Activated B cell treated with CpG ODN at 0.5 μM for 24 hours (primary cell): ENCODE results near the gene AACS. TPM values are rescaled to one million over a fixed set of nuclear protein-coding genes. Genes with fewer than 3 reads are reported as not detected.
"Not testable (repeated sequence)": the region's sequence is repeated elsewhere in the genome, so short reads cannot be mapped to it uniquely, and the experiment has no call there.

Experiments used
- ATAC-seq: fragments of 200-7000 bp; cut with Tn5 transposase; one replicate; pipeline ENCODE4 v1.10.0; 2021; ENCODE audit warnings: low read depth, mild to moderate bottlenecking, moderate library complexity
- CTCF ChIA-PET: fragments of 350-600 bp; sonication (Branson Sonifier 250); formaldehyde crosslinking; loops from one replicate; lab custom pipeline; 2021; ENCODE audit warnings: antibody characterized with exemption; lab: Charles Lee
- POLR2A ChIA-PET: fragments of 350-600 bp; sonication (Branson Sonifier 250); formaldehyde crosslinking; loops from one replicate; lab custom pipeline; 2021; ENCODE audit warnings: antibody characterized with exemption; lab: Charles Lee
- DNase-seq: peaks from one replicate; pipeline ENCODE4 v3.0.0; 2022
- H3K27ac Mint-ChIP-seq: one replicate; pipeline ENCODE4 v1.8.0; 2020; ENCODE audit warnings: mixed read lengths
- H3K27me3 Mint-ChIP-seq: one replicate; pipeline ENCODE4 v1.8.0; 2021; ENCODE audit warnings: mixed read lengths
- H3K36me3 Mint-ChIP-seq: one replicate; pipeline ENCODE4 v1.8.0; 2021; ENCODE audit warnings: low read depth, mixed read lengths
- H3K4me1 Mint-ChIP-seq: one replicate; pipeline ENCODE4 v1.8.0; 2021; ENCODE audit warnings: mixed read lengths
- H3K4me3 Mint-ChIP-seq: one replicate; pipeline ENCODE4 v1.8.0; 2020; ENCODE audit warnings: mild to moderate bottlenecking, mixed read lengths
- H3K9me3 Mint-ChIP-seq: one replicate; pipeline ENCODE4 v1.8.0; 2020; ENCODE audit warnings: mixed read lengths
- intact Hi-C: fragments of 100-400 bp; cut with micrococcal nuclease; formaldehyde crosslinking; loops from one replicate; pipeline ENCODE4 v1.15.1; 2024
- total RNA-seq: library from RNA; stranded (reverse); gene quantifications from 2 replicates; pipeline ENCODE4 v1.2.3, GENCODE V29; 2022
- TF ChIP-seq, protein P1 (sequence below): fragments of 200-600 bp; IDR thresholded peaks from one replicate; pipeline ENCODE4 v1.8.0; 2022; ENCODE audit warnings: antibody characterized with exemption, mild to moderate bottlenecking

AACS gene
- total RNA-seq, 1 donor from 2014 or later, result 18.7 TPM

DNA sequence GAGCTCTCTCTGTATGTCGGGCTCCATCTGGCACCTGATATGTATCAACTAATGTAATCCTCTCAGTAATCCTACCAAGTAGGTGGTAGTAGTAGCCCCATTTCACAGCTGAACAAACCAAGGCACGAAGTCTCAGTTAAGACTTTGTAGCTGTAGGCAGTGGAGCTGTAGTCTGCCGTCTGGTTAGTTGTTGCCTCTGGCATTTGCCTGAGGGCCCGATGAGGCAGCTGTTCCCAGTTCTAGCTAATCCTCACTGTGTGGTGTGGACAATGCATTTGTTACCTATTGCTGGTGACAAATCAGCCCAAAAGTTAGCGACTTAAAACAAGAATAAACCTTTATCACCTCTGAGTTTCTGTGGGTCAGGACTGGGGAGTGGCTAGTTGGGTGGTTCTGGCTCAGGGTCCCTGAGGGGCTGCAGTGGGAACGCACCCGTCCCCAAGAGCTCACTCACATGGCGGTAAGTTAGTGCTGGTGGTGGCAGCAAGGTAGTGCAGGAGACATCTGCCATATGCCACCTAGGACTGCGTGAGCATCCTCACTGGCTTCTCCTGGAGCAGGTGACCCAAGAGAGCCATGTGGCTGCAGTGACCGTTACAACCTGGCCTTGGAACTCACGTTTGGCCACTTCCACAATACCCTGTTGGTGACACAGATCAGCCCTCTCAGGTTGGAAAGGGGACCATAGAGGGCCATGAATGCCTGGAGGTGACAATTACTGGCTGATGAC lies 5.6 kb downstream of the AACS start:
- Mint-ChIP-seq H3K27me3 (no peaks in the 10 kb centered on the region), H3K36me3 (peaks cover 3% of the 10 kb centered on the region), H3K27ac (no peak overlapping the region), H3K4me1 (peaks cover 8% of the 10 kb centered on the region), H3K4me3 (no peak overlapping the region), H3K9me3 (no peaks in the 10 kb centered on the region)
- DNase-seq (no peak), ATAC-seq (no peak)
- TF ChIP-seq, protein P1, sequence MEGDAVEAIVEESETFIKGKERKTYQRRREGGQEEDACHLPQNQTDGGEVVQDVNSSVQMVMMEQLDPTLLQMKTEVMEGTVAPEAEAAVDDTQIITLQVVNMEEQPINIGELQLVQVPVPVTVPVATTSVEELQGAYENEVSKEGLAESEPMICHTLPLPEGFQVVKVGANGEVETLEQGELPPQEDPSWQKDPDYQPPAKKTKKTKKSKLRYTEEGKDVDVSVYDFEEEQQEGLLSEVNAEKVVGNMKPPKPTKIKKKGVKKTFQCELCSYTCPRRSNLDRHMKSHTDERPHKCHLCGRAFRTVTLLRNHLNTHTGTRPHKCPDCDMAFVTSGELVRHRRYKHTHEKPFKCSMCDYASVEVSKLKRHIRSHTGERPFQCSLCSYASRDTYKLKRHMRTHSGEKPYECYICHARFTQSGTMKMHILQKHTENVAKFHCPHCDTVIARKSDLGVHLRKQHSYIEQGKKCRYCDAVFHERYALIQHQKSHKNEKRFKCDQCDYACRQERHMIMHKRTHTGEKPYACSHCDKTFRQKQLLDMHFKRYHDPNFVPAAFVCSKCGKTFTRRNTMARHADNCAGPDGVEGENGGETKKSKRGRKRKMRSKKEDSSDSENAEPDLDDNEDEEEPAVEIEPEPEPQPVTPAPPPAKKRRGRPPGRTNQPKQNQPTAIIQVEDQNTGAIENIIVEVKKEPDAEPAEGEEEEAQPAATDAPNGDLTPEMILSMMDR, result no peak
- ChIA-PET CTCF (no interaction called here), POLR2A (interaction anchor here (1.7 kb wide), 1 partner anchor 22 kb away, joined by 4 read pairs; no protein-coding TSS in a partner anchor)
- intact Hi-C loops, result no loop called here

DNA sequence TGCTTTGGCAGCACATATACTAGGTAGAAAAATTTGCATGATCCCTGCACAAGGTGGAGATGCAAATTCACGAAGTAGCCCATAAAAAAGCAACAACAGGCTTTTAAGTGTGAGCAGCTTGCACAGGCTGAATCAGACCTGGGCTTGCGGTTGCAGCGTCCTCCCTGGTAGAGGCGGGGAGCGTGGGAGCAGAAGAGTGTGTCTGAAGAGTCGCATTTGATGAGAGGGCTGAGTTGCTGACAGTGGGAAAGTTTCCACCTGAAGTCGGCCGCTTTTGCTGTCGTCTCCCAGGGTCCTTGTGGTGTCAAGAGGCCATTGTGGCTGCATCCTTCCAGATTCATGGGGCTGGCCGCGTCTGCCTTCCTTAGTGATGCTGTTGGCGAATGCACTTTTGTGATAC lies 6.2 kb downstream of the AACS start:
- peaks cover 4% of the 10 kb centered on the region for H3K4me1 Mint-ChIP-seq
- TF ChIP-seq, protein P1, result no peak
- H3K9me3 Mint-ChIP-seq, result no peaks in the 10 kb centered on the region
- ATAC-seq (no peak), DNase-seq (no peak)
- no peak overlapping the region for H3K4me3 Mint-ChIP-seq
- CTCF ChIA-PET, result interaction anchor here (0.6 kb wide), 1 partner anchor 92 kb away, joined by 3 read pairs; no protein-coding TSS in a partner anchor
- POLR2A ChIA-PET, result no interaction called here
- intact Hi-C loops, result no loop called here
- peaks cover 10% of the 10 kb centered on the region for H3K36me3 Mint-ChIP-seq
- H3K27me3 Mint-ChIP-seq, result no peaks in the 10 kb centered on the region
- H3K27ac Mint-ChIP-seq, result no peak overlapping the region

DNA sequence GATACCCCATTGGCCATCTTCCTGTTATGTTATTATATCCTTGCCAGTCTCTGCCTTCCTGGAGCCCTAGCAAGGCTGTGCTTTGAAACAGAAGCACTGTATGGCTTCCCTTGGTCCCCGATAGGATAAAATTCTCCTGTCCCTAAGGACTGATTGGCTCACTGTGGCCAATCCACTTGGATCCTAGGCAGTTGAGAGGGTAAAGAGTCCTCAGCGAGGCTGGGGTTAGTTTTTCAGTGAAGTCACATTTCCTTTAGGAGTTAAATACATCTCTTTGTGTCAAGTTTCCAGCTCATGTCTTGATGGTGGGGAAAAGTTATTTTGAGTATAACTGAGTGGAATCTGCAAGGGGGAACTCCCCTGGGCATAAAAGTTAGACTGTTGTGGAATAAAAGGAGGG lies 7.3 kb downstream of the AACS start:
- Mint-ChIP-seq H3K27me3 (no peaks in the 10 kb centered on the region), H3K9me3 (no peaks in the 10 kb centered on the region), H3K36me3 (peaks cover 16% of the 10 kb centered on the region), H3K4me3 (no peak overlapping the region), H3K27ac (no peak overlapping the region), H3K4me1 (peaks cover 2% of the 10 kb centered on the region)
- no peak for DNase-seq
- ChIA-PET POLR2A (interaction anchor here (0.8 kb wide), 1 partner anchor 707 kb away, joined by 6 read pairs; no protein-coding TSS in a partner anchor), CTCF (no interaction called here)
- no peak for ATAC-seq
- intact Hi-C loops, result no loop called here
- TF ChIP-seq, protein P1, result no peak

DNA sequence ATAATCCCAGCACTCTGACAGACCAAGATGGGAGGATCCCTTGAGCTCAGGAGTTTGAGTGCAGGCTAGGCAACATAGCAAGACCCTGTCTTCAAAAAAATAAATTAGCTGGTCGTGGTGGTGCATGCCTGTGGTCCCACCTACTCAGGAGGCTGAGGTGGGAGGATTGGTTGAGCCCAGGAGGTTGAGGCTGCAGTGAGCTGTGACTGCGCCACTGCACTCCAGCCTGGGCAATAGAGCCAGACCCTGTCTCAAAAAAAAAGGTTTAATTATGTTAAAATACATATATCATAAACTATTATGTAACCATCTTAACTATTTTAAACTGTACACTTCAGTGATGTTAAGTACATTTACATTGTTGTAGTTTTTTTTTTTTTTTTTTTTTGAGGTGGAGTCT lies 9.1 kb downstream of the AACS start:
- H3K4me3 Mint-ChIP-seq, CTCF ChIA-PET, DNase-seq, H3K27me3 Mint-ChIP-seq, H3K4me1 Mint-ChIP-seq, intact Hi-C loops, POLR2A ChIA-PET, H3K9me3 Mint-ChIP-seq, H3K27ac Mint-ChIP-seq, ATAC-seq: not testable (repeated sequence)
- peaks cover 25% of the 10 kb centered on the region for H3K36me3 Mint-ChIP-seq

DNA sequence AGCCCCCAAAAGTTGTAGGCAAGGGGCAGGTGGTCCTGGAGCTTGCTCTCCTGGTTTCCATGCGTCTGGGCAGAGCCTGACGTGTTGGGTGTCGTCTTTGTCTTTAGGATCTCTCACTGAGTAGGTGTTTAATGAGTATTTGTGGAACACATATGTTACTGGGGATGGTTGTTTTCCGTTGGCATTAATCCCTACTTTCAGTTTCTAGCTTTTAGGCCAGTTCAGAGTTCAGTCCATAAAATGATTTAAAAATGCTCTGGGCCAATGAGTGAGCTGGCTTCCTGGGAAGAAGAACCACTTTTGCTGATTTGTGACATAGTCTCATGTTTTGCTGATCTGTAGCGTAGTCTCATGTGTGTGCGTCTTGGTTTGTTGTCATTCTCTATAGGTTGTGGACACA lies 10.9 kb downstream of the AACS start:
- Mint-ChIP-seq H3K27me3 (no peaks in the 10 kb centered on the region), H3K9me3 (no peaks in the 10 kb centered on the region), H3K4me3 (no peak overlapping the region), H3K27ac (no peak overlapping the region), H3K4me1 (no peaks in the 10 kb centered on the region), H3K36me3 (peaks cover 26% of the 10 kb centered on the region)
- CTCF ChIA-PET, result no interaction called here
- TF ChIP-seq, protein P1, result no peak
- ATAC-seq (no peak), DNase-seq (no peak)
- intact Hi-C loops, result no loop called here
- POLR2A ChIA-PET, result no interaction called here
